GM20431 (cell line): ENCODE measurements around the gene ECSIT.
"Not testable (repeated sequence)": the region's sequence is repeated elsewhere in the genome, so short reads cannot be mapped to it uniquely, and the experiment has no call there.

ENCODE experiments used
- in situ Hi-C: fragments of 300-500 bp; cut with MseI, MboI; formaldehyde crosslinking; loops from one replicate; pipeline ENCODE4 v1.15.0; 2020; ENCODE audit warnings: low sequenced_read_pairs; ENCODE audit not compliant: unreplicated experiment

Gene ECSIT, protein sequence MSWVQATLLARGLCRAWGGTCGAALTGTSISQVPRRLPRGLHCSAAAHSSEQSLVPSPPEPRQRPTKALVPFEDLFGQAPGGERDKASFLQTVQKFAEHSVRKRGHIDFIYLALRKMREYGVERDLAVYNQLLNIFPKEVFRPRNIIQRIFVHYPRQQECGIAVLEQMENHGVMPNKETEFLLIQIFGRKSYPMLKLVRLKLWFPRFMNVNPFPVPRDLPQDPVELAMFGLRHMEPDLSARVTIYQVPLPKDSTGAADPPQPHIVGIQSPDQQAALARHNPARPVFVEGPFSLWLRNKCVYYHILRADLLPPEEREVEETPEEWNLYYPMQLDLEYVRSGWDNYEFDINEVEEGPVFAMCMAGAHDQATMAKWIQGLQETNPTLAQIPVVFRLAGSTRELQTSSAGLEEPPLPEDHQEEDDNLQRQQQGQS

DNA sequence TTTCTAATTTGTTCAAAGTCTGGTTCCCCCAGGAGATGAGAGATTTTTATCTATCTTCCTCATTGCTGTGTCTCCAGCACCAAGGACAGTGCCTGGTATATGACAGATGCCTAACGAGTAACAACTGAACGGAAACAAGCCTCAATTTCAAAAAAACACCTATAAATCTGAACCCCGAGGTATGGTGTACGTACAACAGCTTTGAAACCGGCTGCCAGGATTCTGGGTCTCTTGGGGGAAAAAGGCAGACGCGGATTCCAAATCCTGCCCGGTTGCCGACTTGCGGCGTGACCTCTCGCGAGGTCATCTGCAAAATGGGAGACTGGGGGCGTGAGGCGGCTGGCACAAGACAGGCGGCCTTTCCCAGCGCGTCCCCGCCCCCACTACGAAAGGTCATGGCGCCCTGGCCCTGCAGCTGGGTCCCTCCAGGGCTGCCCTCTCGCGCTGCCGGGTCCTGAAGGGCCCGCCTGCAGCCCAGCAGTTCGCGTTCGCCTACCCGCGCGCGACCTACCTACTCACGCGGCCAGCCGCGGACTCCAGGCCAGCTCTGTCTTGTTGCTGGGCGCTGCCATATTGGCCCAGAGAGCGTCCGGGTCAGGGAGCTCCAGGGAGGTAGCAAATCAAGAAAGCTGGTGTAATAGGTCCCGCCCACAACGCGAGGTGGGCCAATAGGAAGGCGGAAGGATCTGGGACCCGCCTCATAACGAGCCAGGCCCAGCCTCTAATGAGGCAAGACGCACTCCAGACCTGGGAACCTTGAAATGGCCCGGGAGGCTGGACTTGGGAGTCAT is at the start of gene ECSIT:
TSS of gene ECSIT (minus strand) at position 584 of the 791 bp plus-strand sequence. CDS start 9,964 bp downstream, outside the sequence.
- in situ Hi-C loops, result no loop called here

DNA sequence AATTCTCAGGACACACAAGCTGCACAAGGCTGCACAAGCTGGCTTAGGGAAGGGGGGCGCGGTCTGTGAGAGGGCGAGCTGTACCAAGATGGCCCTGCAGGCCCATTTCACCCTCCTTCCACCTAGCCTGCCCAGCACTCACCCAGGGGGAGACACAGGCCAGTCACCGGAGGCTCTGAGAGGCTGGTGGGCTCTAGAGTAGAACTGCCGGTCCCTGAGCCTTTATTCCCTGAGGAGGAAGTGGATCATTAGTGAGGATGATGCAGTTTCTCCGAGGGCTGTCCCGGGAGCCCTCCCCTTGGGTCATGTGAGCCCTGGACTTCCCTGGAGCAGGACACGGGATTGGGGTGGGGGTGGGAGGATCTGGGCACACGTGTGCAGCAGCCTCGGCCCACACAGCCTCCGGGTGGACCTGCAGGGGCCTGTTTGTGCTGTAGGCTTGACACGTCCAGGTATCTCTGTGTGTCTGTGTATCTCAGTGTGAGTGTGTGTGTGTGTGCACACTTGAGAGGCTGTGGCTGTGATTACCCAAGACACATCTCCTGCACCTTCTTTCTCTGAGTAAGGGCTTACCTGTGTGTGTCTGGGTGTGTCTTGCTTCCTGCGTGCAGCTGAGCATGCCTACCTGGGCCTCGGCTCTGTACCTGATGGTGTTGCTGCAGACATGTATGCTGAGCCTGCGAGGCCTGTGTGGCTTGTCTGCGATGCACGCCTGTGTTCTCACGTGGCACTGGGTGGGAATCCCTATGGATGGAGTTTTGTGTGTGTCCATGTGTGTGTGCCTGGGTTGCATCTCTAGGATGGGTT is 48.7 kb upstream of the ECSIT start, which contains the start of gene ACP5:
TSS of gene ACP5 (minus strand) at position 195 of the 807 bp plus-strand sequence. CDS start 328 bp downstream, outside the sequence.
- in situ Hi-C loops, result no loop called here

DNA sequence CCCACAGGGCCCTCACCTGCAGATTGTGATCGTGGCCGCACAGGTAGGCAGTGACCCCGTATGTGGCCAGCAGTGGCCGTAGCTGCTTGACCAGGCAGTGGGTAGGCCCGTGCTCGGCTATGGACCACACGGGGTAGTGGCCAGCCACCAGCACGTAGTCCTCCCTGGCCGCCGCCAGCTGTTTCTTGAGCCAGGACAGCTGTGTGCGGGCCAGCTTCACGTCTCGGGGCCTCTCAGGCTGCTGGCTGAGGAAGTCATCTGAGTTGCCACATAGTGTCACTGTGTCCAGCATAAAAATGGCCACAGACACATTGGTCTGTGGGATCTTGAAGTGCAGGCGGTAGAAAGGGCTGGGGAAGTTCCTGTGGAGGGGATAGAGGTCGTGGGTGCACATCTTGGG is 47.3 kb upstream of the ECSIT start:
- in situ Hi-C loops, result no loop called here

DNA sequence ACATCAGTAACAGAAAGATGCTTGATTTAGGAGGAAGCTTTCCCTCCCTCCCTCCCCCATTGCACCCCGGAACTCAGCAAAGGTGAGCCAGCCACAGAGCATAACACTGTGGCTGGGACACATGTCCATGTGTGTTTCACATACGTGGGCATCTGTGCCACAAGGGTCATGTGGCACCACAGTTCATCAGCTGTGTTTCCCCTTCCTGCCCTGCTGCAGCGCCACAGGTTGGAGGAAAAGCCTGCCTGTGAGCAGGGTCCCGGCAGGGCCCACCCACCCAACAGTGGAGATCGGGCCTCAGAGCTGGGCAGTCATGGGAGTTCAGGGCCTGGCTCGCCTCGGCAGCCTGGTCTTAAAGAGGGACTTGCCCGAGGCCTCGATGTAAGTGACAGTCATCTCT is 45.8 kb upstream of the ECSIT start:
- in situ Hi-C loops, result no loop called here

DNA sequence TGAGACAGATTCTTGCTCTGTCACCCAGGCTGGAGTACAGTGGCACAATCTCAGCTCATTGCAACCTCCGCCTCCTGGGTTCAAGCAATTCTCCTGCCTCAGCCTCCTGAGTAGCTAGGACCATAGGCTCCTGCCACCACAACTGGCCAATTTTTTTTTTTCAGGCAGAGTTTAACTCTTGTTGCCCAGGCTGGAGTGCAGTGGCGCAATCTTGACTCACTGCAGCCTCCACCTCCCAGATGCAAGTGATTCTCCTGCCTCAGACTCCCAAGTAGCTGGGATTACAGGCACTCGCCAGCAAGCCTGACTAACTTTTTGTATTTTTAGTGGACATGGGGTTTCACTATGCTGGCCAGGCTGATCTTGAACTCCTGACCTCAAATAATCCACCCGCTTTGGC is 44.8 kb upstream of the ECSIT start:
- in situ Hi-C loops, result not testable (repeated sequence)

DNA sequence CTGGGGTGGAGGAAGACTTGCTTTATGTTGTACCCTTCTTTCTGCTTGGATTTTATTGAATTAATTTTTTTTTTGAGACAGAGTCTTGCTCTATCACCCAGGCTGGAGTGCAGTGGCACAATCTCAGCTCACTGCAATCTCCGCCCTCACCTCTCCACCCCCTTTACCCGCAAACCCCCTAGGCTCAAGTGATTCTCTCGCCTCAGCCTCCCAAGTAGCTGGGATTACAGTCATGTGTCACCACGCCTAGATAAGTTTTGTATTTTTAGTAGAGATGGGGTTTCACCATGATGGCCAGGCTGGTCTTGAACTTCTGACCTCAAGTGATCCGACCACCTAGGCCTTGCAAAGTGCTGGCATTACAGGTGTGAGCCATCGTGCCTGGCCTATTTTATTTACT is 44.4 kb upstream of the ECSIT start:
- in situ Hi-C loops, result not testable (repeated sequence)

DNA sequence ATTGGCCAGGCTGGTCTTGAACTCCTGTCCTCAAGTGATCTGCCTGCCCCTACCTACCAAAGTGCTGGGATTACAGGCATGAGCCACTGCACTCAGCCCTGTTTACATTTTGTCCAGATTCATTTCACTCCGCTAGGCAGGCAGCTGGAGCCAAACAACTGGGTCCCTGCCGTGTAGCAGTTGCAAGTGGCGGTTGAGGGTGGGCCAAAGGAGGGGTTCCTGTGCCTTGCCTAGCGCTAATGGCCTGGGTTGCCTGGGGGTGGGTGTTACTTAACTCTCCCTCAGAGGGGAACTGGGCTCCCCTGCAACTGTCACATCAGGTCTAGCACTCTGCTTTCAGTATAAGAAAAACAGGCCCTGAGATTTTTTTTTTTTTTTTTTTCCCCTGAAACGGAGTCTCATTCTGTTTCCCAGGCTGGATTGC is 41.1 kb upstream of the ECSIT start:
- in situ Hi-C loops, result no loop called here

DNA sequence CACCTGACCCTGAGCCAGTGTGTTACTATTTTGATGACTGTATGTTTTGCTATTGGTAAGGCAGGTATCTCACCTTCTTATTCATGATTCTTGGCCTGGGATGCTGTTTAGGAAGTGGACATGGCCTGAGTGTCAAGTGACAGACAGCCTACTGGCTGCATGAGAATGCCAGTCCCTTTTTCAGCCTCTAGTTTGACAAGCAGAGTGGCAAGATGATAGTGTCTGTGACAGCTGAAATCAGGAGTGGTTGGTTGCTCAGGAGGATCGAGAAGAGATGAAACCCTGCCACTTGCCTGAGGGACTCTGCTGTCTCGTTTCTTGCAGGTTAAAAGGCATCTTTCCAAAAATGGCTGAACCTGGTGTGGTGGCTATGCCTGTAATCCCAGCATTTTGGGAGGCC is 37.2 kb upstream of the ECSIT start:
- in situ Hi-C loops, result no loop called here

DNA sequence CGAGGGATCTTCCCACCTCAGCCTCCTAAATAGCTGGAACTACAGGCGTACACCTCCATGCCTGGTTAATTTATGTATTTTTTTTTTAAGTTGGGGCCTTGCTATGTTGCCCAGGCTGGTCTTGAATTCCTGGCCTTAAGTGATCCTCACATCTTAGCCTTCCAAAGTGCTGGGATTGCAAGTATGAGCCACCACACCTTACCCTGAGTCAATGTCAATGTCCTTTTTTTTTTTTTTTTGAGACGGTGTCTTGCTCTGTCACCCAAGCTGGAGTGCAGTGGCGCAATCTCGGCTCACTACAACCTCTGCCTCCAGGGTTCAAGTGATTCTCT is 36.7 kb upstream of the ECSIT start:
- in situ Hi-C loops, result not testable (repeated sequence)

DNA sequence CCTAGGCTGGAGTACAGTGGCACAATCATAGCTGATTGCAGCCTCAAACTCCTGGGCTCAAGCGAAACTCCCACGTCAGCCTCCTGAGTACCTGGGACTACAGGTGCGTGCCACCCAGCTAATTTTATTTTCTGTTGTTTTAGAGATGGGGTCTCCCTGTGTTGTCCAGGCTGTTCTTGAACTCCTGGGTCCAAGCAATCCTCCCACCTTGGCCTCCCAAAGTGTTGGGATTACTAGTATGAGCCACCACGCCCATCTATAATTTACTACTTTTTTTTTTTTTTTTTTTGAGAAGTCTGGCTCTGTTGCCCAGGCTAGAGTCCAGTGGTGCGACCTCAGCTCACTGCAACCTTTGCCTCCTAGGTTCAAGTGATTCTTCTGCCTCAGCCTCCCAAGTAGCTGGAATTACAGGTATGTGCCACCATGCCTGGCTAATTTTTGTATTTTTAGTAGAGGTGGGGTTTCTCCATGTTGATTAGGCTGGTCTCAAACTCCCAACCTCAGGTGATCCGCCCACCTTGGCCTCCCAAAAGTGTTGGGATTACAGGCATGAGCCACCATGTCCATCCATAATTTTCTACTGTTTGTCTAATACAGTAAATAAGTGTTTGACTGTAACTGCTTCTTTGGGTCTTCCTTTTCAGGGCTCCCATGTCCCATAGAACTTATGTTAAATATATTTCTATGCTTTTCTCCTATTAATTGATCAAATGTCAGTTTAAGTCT is 35.3 kb upstream of the ECSIT start:
- in situ Hi-C loops, result not testable (repeated sequence)

DNA sequence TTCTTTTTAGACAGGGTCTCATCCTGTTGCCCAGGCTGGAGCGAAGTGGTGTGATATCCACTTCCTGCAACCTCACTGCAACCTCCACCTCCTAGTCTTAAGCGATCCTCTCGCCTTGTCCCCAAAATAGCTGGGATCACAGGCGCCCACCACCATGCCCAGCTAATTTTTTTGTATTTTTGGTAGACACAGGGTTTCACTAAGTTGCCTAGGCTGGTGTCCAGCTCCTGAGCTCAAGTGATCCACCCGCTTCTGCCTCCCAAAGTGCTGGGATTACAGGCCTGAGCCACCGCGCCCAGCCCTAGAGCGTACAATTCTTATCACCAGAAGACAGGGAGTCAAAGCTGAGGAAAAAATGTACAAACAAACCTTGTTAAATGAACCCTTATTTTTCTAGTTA is 34.6 kb upstream of the ECSIT start:
- in situ Hi-C loops, result no loop called here

DNA sequence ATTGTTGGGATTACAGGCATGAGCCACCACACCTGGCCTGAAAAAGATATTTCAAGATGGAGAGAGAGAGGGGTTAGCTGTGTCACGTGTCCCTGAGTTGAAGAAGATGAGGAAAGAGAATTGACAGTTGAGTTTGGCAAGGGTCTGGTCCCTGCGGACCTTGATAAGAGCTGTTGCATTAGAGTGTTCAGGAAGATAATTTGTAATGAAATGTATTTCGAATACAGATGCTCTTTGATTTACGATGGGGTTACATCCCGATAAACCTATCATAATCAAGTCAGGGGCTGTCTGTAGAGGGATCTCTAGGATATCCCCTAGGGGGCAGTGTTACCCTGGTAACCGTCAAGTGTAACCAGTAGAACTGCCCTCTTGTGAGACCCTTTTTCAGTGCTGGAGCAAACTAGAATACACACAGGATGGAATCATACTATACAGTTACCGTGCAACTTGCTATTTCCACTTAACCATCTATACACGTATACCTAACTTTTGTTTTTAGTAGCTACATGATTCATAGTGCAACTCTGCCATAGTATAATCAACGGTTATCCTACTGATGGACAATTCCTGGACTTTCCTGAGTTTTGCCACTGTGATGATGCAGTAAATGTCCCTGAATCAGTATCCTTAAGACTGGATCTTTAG is 31.6 kb upstream of the ECSIT start:
- in situ Hi-C loops, result no loop called here

DNA sequence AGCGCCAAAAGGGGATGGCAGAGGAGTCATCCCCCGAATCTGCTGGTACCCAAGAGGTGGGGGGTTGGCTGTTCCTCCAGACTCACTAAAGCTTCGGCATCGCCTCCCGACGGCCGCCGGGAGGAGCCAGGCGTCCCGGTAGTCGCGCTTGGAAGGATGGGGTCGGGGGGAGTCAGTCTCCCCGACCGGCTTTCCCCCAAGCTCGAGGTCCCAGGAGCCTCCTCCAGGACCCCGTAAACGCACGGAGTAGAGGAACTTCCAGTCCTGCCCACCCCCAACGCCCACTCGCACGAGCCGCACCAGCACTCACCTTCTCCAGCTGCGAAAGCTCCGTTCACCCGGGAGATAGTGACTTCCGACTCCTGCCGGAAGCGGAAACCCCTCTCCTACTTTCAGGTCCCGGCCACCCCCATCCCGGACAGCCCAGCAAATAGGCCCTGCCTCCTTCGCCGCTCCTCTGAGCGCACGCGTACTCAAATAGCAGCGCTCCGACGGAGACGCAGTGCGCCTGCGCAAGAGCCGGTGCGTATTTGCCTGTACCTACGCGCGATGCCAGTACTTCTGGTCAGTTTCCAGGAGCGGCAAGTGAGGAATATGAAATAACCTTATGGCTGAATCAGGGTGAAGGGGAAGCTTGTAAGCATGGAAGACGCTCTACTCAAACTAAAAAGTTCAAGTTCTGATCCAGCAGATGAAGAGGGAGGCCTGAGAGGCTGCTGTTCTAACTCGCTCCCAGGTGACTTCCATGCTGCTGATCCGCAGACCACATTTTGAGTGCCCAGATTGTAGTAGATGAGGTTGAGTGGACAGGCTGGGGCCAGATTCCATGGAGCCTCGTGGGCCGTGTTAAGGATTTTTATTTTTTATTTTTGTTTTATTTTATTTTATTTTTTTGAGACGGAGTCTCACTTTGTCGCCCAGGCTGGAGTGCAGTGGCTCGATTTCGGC is 30.2 kb upstream of the ECSIT start, which contains the start of gene ELOF1:
TSS of gene ELOF1 (minus strand) at position 350 of the 948 bp plus-strand sequence. CDS start 4,883 bp downstream, outside the sequence.
- in situ Hi-C loops, result no loop called here

DNA sequence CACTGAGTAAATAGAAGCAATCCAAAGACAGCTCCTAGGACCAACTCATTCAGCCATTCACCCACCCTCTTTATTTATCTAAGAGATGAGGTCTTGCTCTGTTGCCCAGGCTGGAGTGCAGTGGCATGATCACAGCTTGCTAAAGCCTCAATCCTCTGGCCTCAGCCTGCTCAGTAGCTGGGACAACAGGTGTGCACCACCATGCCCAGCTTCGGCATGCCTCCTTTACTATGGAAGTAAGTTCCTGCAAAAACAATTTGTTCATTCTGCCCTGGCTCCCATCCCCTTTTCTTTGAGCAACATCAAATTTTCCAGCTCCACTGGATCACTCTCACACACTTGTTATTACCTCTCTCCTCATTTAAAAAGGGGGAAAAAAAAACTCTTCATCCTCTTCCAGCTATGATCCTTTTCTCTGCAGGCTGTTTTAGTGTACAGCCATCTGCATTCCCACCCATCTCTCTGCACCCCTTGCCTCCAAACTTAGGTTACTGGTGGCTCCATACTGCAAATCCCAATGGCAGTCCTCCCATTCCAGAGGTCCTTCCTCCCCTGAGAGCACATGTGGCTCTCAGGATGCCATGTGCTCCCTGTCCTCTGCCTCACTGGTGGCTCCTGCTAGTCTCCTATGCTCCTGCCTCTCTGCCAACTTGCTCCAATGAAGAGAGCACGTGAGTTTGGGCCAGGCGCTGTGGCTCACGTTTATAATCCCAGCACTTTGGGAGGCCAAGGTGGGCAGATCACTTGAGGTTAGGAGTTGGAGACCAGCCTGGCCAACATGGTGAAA is 27.9 kb upstream of the ECSIT start:
- in situ Hi-C loops, result no loop called here

DNA sequence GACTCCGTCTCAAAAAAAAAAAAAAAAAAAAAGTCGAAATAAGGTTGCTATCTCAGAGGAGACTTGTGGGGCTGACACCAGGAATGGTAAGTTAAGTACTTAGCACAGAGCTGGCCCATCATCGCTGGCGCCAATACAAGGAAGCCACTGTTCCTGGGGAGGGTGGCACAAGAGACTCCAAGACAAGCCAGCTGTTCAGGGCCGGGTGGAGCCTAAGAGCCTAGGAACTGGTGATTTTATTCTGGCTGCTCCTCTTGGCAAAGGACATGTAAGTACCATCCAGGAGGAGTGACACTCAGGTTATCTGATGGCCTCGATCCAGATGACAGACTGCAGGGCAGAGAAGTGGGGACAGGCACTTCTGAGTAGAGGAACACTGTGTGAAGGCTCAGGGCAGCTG is 26.3 kb upstream of the ECSIT start:
- in situ Hi-C loops, result no loop called here

DNA sequence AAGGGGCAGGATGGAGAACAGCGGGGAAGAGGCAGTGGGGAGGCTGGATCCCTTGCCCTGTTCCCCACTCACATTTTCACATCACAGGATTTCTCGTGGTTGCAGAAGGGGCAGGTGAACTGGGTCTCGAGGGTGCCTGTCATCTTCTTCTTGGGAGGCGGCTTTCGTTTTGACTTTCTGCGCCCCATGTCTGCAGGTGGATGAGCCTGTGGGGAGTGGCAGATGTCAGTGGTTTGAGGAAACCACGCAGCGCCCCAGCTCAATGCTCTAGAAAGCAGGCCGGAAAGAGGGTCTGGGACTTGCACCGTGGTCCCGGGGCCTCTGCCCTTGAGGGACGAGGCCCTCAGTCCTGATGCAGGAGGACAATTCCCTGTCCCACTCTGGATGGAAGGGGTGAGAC is 25.2 kb upstream of the ECSIT start:
- in situ Hi-C loops, result no loop called here

DNA sequence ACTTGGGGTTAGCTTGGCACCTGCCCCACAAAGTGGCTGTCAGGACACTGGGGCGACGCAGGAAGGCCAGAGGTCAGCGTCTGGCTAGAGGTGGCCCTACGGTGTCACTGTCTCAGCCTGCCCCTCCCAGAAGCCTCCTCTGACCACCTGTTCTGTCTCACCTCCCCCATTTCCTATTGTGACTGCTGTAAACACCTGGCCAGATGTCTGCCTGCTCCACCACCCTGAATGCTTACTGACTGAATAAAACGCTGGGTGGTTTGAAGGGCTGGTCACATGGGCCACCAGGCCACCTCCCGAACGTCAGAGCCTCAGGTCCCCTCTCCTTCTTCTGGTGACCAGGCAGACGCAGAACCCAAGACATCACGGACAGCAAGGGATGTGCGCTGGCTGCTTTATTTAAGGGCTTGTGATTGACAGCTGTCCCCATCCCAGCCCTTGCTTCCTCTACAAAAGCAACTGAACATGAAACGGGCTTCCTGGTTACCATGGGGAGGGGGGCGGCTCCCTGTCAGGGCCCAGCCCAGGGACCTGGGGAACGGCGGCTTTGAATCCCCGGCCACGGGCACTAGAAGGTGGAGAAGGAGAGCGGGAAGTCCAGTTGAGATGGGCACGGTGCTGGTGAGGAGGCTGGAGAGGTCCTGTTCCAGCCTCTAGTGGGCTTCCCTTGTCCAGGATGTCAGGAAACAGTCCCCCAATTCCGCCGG is 23.9 kb upstream of the ECSIT start:
- in situ Hi-C loops, result no loop called here
